SU-DHL-6 (cell line): Measurements from ENCODE around the gene GABBR1.

Source experiments
- CTCF ChIP-seq: fragments of 200-600 bp; sonication (generic); IDR thresholded peaks from one replicate; pipeline ENCODE4 v1.5.1; 2017; ENCODE audit warnings: antibody characterized with exemption, mild to moderate bottlenecking, low read length, moderate library complexity; ENCODE audit not compliant: insufficient read depth, poor library complexity, severe bottlenecking
- EZH2phosphoT487 ChIP-seq: fragments of 200-600 bp; sonication (generic), shearing (Covaris generic); conservative IDR thresholded peaks from 2 replicates; pipeline ENCODE4 v1.6.1; 2018; ENCODE audit warnings: mild to moderate bottlenecking, antibody characterized with exemption, low read length, moderate library complexity, mixed read lengths

DNA sequence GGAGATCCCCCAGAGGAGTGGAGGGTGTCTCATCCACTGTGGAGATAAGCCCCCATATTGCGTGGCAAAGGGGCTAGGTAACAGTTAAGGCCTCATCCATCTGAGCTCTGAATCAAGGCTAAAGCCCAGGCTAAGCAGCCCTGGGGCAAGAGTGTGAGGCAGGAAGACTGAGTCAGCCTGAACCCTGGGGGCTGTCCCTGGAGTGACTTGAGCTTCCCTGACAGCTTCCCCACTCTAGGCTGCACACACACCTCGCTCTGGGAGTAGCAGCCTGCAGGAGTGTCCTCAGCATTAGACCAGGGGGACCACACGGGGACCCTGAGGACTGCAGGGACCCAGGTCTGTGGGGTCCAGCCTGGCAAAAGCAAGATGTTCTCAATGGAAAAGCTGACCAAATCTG lies 101.3 kb downstream of the GABBR1 start:
- TF ChIP-seq CTCF (no peak), EZH2phosphoT487 (no peak)
